CD14-positive monocyte (primary cell): Measurements from ENCODE around the gene RASAL2. TPM values are rescaled to one million over a fixed set of nuclear protein-coding genes. Genes with fewer than 3 reads are reported as not detected.

Experiments used
- DNase-seq, 3 donors: peaks; one replicate each; pipeline ENCODE4 v3.0.0-alpha.2; 2011 to 2022
- H2AFZ ChIP-seq: 2 replicates; pipeline ENCODE4 v1.6.0; 2012; ENCODE audit warnings: mild to moderate bottlenecking, low read depth, low read length, inconsistent platforms; ENCODE audit not compliant: insufficient read depth, poor library complexity, severe bottlenecking
- H3K27ac ChIP-seq, 2 donors: 1 replicate in 1 of 2; 2 replicates in 1 of 2; pipeline ENCODE4 v1.5.1; 2012 to 2013; ENCODE audit warnings: low read length in 2 of 2, control low read depth in 1 of 2, inconsistent platforms in 1 of 2, low read depth in 1 of 2, mild to moderate bottlenecking in 1 of 2
- H3K27me3 ChIP-seq, 2 donors: one replicate each; pipeline versions ENCODE4 v1.6.0 to v1.6.1; 2011 to 2013; ENCODE audit warnings: low read length in 2 of 2; ENCODE audit not compliant: control insufficient read depth in 2 of 2, insufficient read depth in 2 of 2
- H3K36me3 ChIP-seq, 2 donors: replicated peaks in 1 of 2; 1 replicate in 1 of 2; 2 replicates in 1 of 2; pipeline versions ENCODE4 v1.5.1 to v1.6.1; 2012 to 2013; ENCODE audit warnings: low read length in 2 of 2, control low read depth in 1 of 2, inconsistent platforms in 1 of 2, mild to moderate bottlenecking in 1 of 2; ENCODE audit not compliant: insufficient read depth in 2 of 2, control insufficient read depth in 1 of 2
- H3K4me1 ChIP-seq, 2 donors: 1 replicate in 1 of 2; 2 replicates in 1 of 2; pipeline versions ENCODE4 v1.5.1 to v1.6.1; 2012 to 2013; ENCODE audit warnings: low read length in 2 of 2, control low read depth in 1 of 2, inconsistent platforms in 1 of 2, mild to moderate bottlenecking in 1 of 2, moderate library complexity in 1 of 2; ENCODE audit not compliant: insufficient read depth in 2 of 2, control insufficient read depth in 1 of 2
- H3K4me2 ChIP-seq: replicated peaks from 2 replicates; pipeline ENCODE3; 2012; ENCODE audit warnings: low read length, moderate library complexity, mild to moderate bottlenecking; ENCODE audit not compliant: poor library complexity, severe bottlenecking; ENCODE audit errors: extremely low read depth
- H3K4me3 ChIP-seq, 3 experiments: fragments of 200-600 bp in 1 of 3; sonication (generic) in 1 of 3; replicated peaks in 1 of 3; 1 replicate in 2 of 3; 2 replicates in 1 of 3; pipeline ENCODE4 v1.5.1; 2011 to 2013; ENCODE audit warnings: low read length in 3 of 3, mild to moderate bottlenecking in 3 of 3, control low read depth in 2 of 3, low read depth in 2 of 3, inconsistent platforms in 1 of 3, moderate library complexity in 1 of 3
- H3K79me2 ChIP-seq: 2 replicates; pipeline ENCODE4 v1.6.0; 2012; ENCODE audit warnings: mild to moderate bottlenecking, control low read depth, inconsistent platforms, low read length, moderate library complexity; ENCODE audit not compliant: insufficient read depth
- H3K9ac ChIP-seq: 2 replicates; pipeline ENCODE4 v1.6.0; 2017; ENCODE audit warnings: low read length, mild to moderate bottlenecking; ENCODE audit not compliant: insufficient read depth, poor library complexity, severe bottlenecking
- H3K9me3 ChIP-seq, 2 donors: replicated peaks in 1 of 2; 1 replicate in 1 of 2; 2 replicates in 1 of 2; pipeline versions ENCODE4 v1.5.1 to v1.6.1; 2012 to 2013; ENCODE audit warnings: low read length in 2 of 2, control low read depth in 1 of 2; ENCODE audit not compliant: control insufficient read depth in 1 of 2, insufficient read depth in 1 of 2
- H4K20me1 ChIP-seq: 2 replicates; pipeline ENCODE4 v1.6.0; 2012; ENCODE audit warnings: mild to moderate bottlenecking, low read length, control low read depth, moderate library complexity; ENCODE audit not compliant: insufficient read depth
- H3K27ac Mint-ChIP-seq, 7 donors: one replicate each; pipeline ENCODE4 v1.8.0; 2020; ENCODE audit warnings: mild to moderate bottlenecking in 7 of 7, mixed read lengths in 7 of 7, moderate library complexity in 6 of 7, inconsistent platforms in 2 of 7
- H3K27me3 Mint-ChIP-seq, 3 donors: one replicate each; pipeline ENCODE4 v1.8.0; 2021 to 2022; ENCODE audit warnings: low read depth in 3 of 3, mild to moderate bottlenecking in 3 of 3, mixed read lengths in 3 of 3, moderate library complexity in 3 of 3, inconsistent platforms in 1 of 3
- H3K36me3 Mint-ChIP-seq, 2 donors: one replicate each; pipeline ENCODE4 v1.8.0; 2020; ENCODE audit warnings: mixed read lengths in 2 of 2, inconsistent platforms in 1 of 2, mild to moderate bottlenecking in 1 of 2
- H3K4me1 Mint-ChIP-seq: one replicate; pipeline ENCODE4 v1.8.0; 2020; ENCODE audit warnings: mild to moderate bottlenecking, mixed read lengths
- H3K4me3 Mint-ChIP-seq, 2 donors: one replicate each; pipeline ENCODE4 v1.8.0; 2020; ENCODE audit warnings: mild to moderate bottlenecking in 2 of 2, mixed read lengths in 2 of 2, moderate library complexity in 1 of 2
- H3K9me3 Mint-ChIP-seq, 7 donors: one replicate each; pipeline ENCODE4 v1.8.0; 2020 to 2022; ENCODE audit warnings: mixed read lengths in 7 of 7, mild to moderate bottlenecking in 6 of 7, moderate library complexity in 6 of 7, inconsistent platforms in 2 of 7
- WGBS: methylation state at CpG from one replicate; pipeline ENCODE4 v1.1.5; 2013; ENCODE audit warnings: missing lambda C conversion rate; ENCODE audit not compliant: insufficient coverage; 5-methylcytosine and 5-hydroxymethylcytosine counted together
- intact Hi-C, 2 donors: fragments of 100-400 bp; cut with micrococcal nuclease; formaldehyde crosslinking; loops; one replicate each; pipeline versions ENCODE4 v1.15.0 to v1.15.1; 2023
- polyA plus RNA-seq, 3 donors: library from polyadenylated mRNA; depleted of rRNA in 1 of 3; unstranded in 2 of 3; stranded (reverse) in 1 of 3; fragments of 300-500 nt in 2 of 3; fragments of >200 nt in 1 of 3; fragmentation: Illumina TruSeq in 2 of 3; gene quantifications; 1 replicate in 2 of 3; 2 replicates in 1 of 3; pipeline ENCODE4 v1.2.3, GENCODE V29; 2012 to 2021
- TF ChIP-seq, protein P1 (sequence below): fragments of 200-600 bp; IDR thresholded peaks from one replicate; pipeline ENCODE4 v1.8.0; 2022; ENCODE audit warnings: antibody characterized with exemption, mild to moderate bottlenecking

Gene RASAL2
- polyA plus RNA-seq, 3 donors: 0.15 to 1.00 (median 0.63) TPM

DNA sequence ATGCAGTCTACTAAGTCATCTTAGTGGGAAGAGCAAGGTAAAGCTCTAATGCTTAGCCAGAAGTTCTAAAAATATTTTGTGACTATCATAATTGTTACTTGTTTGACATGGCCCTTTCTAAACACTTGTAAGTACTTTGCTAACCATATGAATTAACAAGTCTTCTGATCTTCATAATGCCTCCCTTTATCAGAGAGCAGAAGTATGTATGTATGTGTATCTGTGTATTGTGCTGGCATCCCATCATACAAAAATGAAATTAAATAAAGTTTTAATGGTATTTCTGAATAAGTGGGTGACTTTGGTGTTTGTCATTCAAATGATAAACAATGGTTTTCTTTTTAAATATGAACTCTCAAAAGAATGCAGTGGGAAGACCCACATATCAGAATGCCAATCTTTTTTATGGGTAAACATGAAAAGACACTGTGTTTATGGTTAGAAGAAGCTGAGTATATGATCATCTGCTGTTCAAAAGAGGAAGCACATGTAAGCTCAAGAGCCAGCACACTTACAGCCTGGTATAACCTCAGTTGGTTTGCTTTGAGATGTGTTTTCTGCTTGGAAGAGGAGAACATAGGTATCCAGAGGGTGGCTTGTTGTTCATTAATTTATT, 243.3 kb downstream of the RASAL2 start:
- no peak overlapping the region for H3K27ac ChIP-seq
- no peaks in the 10 kb centered on the region for H3K4me1 ChIP-seq
- Mint-ChIP-seq H3K36me3 (no peaks in the 10 kb centered on the region), H3K4me3 (no peak overlapping the region), H3K27me3 (no peaks in the 10 kb centered on the region), H3K4me1 (no peaks in the 10 kb centered on the region), H3K27ac (peak overlapping the region in 1 of 7 donors; percentile 68), H3K9me3 (no peaks in the 10 kb centered on the region)
- no peaks in the 10 kb centered on the region for H3K27me3 ChIP-seq
- H2AFZ ChIP-seq: no peak overlapping the region
- H3K9ac ChIP-seq: no peak overlapping the region
- no peaks in the 10 kb centered on the region for H4K20me1 ChIP-seq
- no peak overlapping the region for H3K4me3 ChIP-seq
- no peaks in the 10 kb centered on the region for H3K9me3 ChIP-seq
- TF ChIP-seq, protein P1, sequence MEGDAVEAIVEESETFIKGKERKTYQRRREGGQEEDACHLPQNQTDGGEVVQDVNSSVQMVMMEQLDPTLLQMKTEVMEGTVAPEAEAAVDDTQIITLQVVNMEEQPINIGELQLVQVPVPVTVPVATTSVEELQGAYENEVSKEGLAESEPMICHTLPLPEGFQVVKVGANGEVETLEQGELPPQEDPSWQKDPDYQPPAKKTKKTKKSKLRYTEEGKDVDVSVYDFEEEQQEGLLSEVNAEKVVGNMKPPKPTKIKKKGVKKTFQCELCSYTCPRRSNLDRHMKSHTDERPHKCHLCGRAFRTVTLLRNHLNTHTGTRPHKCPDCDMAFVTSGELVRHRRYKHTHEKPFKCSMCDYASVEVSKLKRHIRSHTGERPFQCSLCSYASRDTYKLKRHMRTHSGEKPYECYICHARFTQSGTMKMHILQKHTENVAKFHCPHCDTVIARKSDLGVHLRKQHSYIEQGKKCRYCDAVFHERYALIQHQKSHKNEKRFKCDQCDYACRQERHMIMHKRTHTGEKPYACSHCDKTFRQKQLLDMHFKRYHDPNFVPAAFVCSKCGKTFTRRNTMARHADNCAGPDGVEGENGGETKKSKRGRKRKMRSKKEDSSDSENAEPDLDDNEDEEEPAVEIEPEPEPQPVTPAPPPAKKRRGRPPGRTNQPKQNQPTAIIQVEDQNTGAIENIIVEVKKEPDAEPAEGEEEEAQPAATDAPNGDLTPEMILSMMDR: no peak
- intact Hi-C loops: no loop called here
- H3K79me2 ChIP-seq: no peaks in the 10 kb centered on the region
- H3K36me3 ChIP-seq: no peaks in the 10 kb centered on the region
- H3K4me2 ChIP-seq: no peak overlapping the region
- DNase-seq: no peak

DNA sequence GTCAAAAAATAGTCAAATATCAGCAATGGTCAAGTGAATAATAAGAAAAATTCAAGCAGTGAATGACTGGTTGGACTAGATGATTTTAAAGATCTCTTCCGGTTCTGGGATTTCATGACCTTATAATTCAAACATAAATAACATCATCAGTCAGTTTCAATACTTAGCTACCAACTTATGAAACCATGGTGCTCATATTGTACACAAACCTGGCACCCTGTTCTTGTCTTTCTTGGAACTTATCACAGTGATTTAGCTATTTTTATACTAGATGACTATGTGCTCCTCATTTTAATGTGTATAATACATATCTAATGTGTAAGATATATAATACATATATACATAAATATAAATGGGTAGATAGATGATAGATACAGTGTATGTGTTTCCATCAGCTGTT, 245.9 kb downstream of the RASAL2 start:
- no peak for DNase-seq
- no peaks in the 10 kb centered on the region for H4K20me1 ChIP-seq
- no peaks in the 10 kb centered on the region for H3K27me3 ChIP-seq
- H2AFZ ChIP-seq: no peak overlapping the region
- no peak overlapping the region for H3K4me3 ChIP-seq
- no peak overlapping the region for H3K9ac ChIP-seq
- TF ChIP-seq, protein P1: no peak
- Mint-ChIP-seq H3K4me1 (peaks cover 8% of the 10 kb centered on the region), H3K4me3 (no peak overlapping the region), H3K36me3 (no peaks in the 10 kb centered on the region), H3K27ac (no peak overlapping the region), H3K9me3 (no peaks in the 10 kb centered on the region), H3K27me3 (no peaks in the 10 kb centered on the region)
- intact Hi-C loops: no loop called here
- no peaks in the 10 kb centered on the region for H3K36me3 ChIP-seq
- no peaks in the 10 kb centered on the region for H3K9me3 ChIP-seq
- no peaks in the 10 kb centered on the region for H3K79me2 ChIP-seq
- no CpG with 5 or more reads among the region's 1 CpG for WGBS
- no peak overlapping the region for H3K27ac ChIP-seq
- peaks cover 7% of the 10 kb centered on the region in 2 donors for H3K4me1 ChIP-seq
- no peak overlapping the region for H3K4me2 ChIP-seq
